HG02840 (cell line): ENCODE data around the gene GALNTL6.

ENCODE experiments used
- ATAC-seq: cut with Tn5 transposase; IDR thresholded peaks from one replicate; pipeline ENCODE4 v1.9.1; 2021; ENCODE audit warnings: mild to moderate bottlenecking, moderate library complexity, moderate number of reproducible peaks; ENCODE audit not compliant: unreplicated experiment, low FRiP score

Gene GALNTL6

GRCh38 chr4:173073939-173074500, 1260.8 kb downstream of the GALNTL6 start:
- no peak for ATAC-seq

- no peak for ATAC-seq
Measured at GRCh38 chr4:173074501-173074946, 1261.3 kb downstream of the GALNTL6 start.

GRCh38 chr4:173076903-173077634, 1263.9 kb downstream of the GALNTL6 start:
- ATAC-seq = no peak

GRCh38 chr4:173088144-173088543, 1274.9 kb downstream of the GALNTL6 start:
- no peak for ATAC-seq
